Measurements from ENCODE around the gene RNF183.

The RNF183 gene

GRCh38 chr9:113302792-113303418, at the start of gene RNF183:
Gene RNF183, minus strand, starts transcription at chr9:113303376. Its CDS starts 5,192 bp downstream, at chr9:113298184.
- DNase-seq = no peak

GRCh38 chr9:113352411-113352810, 49.2 kb upstream of the RNF183 start:
- no peak for DNase-seq

- no peak for DNase-seq
Measured at GRCh38 chr9:113352006-113352405, 48.8 kb upstream of the RNF183 start.

- peak; percentile 69 for DNase-seq
Measured at GRCh38 chr9:113350937-113351336, 47.8 kb upstream of the RNF183 start.

GRCh38 chr9:113350107-113350661, 47.0 kb upstream of the RNF183 start:
- peak; percentile 32 for DNase-seq

GRCh38 chr9:113349445-113350094, 46.4 kb upstream of the RNF183 start, which contains the start of gene BSPRY:
Gene BSPRY, plus strand, starts transcription at chr9:113349541. Its CDS starts 39 bp downstream, at chr9:113349580.
- DNase-seq = peak; percentile 48

GRCh38 chr9:113349066-113349444, 45.9 kb upstream of the RNF183 start:
- no peak for DNase-seq

GRCh38 chr9:113348437-113348836, 45.3 kb upstream of the RNF183 start:
- no peak for DNase-seq

GRCh38 chr9:113345671-113346070, 42.5 kb upstream of the RNF183 start:
- no peak for DNase-seq

GRCh38 chr9:113345190-113345589, 42.0 kb upstream of the RNF183 start:
- DNase-seq = no peak

- no peak for DNase-seq
Measured at GRCh38 chr9:113343732-113344231, 40.6 kb upstream of the RNF183 start.

- no peak for DNase-seq
Measured at GRCh38 chr9:113341712-113342410, 38.7 kb upstream of the RNF183 start.

- DNase-seq = peak; percentile 89
Measured at GRCh38 chr9:113340011-113340699, 37.0 kb upstream of the RNF183 start, which contains the start of gene WDR31. Gene WDR31, minus strand, starts transcription at chr9:113340275. Its CDS starts 8,253 bp downstream, at chr9:113332022.

GRCh38 chr9:113337714-113338113, 34.5 kb upstream of the RNF183 start:
- DNase-seq = no peak

GRCh38 chr9:113331780-113332179, 28.6 kb upstream of the RNF183 start:
- no peak for DNase-seq

GRCh38 chr9:113328045-113328782, 25.0 kb upstream of the RNF183 start:
- DNase-seq = no peak

- DNase-seq = no peak
Measured at GRCh38 chr9:113326230-113326629, 23.1 kb upstream of the RNF183 start.

GRCh38 chr9:113322671-113323070, 19.5 kb upstream of the RNF183 start:
- no peak for DNase-seq

- DNase-seq = no peak
Measured at GRCh38 chr9:113320051-113320450, 16.9 kb upstream of the RNF183 start.

- DNase-seq = no peak
Measured at GRCh38 chr9:113319054-113319453, 15.9 kb upstream of the RNF183 start.

GRCh38 chr9:113317777-113318176, 14.6 kb upstream of the RNF183 start:
- DNase-seq = no peak

- DNase-seq = no peak
Measured at GRCh38 chr9:113316030-113316429, 12.9 kb upstream of the RNF183 start.
